Peyer's patch (tissue), 4 donors: ENCODE data around the gene DAPL1.

Experiments used
- POLR2A ChIP-seq, 2 donors: fragments of 450-650 bp; IDR thresholded peaks; one replicate each; pipeline ENCODE4 v1.5.1; 2017; ENCODE audit warnings: antibody characterized with exemption in 2 of 2, mild to moderate bottlenecking in 2 of 2, moderate library complexity in 2 of 2
- TF ChIP-seq, protein P1 (sequence below), 6 experiments: fragments of 450-650 bp in 4 of 6; fragments of 200-600 bp in 2 of 6; sonication (generic) in 1 of 6; IDR thresholded peaks; one replicate each; pipeline ENCODE4 v1.5.1; 2017 to 2019; ENCODE audit warnings: antibody characterized with exemption in 6 of 6, mild to moderate bottlenecking in 3 of 6, moderate library complexity in 1 of 6

DNA sequence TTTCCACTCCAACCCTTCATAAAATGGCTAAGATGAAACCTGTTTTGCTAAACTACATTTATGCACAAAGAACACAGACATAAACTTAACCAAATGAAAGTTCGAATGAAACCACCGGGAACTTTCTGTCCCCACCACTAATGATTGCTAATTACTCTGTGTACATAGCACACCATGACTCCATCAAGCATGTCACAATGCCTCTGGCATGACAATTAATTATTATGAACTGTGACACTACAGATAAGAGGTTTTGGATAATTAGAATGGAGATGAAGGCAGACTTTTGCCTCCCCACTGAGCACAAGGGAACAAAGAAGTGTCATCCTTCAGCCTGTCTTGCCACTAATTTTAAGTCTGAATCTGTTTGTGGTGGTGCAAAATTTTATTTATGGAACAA is 1.5 kb downstream of the DAPL1 start:
- TF ChIP-seq POLR2A (IDR thresholded peaks at IDR 0.05): no peak
- TF ChIP-seq, protein P1, sequence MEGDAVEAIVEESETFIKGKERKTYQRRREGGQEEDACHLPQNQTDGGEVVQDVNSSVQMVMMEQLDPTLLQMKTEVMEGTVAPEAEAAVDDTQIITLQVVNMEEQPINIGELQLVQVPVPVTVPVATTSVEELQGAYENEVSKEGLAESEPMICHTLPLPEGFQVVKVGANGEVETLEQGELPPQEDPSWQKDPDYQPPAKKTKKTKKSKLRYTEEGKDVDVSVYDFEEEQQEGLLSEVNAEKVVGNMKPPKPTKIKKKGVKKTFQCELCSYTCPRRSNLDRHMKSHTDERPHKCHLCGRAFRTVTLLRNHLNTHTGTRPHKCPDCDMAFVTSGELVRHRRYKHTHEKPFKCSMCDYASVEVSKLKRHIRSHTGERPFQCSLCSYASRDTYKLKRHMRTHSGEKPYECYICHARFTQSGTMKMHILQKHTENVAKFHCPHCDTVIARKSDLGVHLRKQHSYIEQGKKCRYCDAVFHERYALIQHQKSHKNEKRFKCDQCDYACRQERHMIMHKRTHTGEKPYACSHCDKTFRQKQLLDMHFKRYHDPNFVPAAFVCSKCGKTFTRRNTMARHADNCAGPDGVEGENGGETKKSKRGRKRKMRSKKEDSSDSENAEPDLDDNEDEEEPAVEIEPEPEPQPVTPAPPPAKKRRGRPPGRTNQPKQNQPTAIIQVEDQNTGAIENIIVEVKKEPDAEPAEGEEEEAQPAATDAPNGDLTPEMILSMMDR (IDR thresholded peaks at IDR 0.05): no peak
